ENCODE results near the gene CACNB4. TPM values are rescaled to one million over a fixed set of nuclear protein-coding genes. Genes with fewer than 3 reads are reported as not detected.
"Not testable (repeated sequence)": the region's sequence is repeated elsewhere in the genome, so short reads cannot be mapped to it uniquely, and the experiment has no call there.

The CACNB4 gene
- polyA plus RNA-seq, 1 experiment: 0.12 TPM

DNA sequence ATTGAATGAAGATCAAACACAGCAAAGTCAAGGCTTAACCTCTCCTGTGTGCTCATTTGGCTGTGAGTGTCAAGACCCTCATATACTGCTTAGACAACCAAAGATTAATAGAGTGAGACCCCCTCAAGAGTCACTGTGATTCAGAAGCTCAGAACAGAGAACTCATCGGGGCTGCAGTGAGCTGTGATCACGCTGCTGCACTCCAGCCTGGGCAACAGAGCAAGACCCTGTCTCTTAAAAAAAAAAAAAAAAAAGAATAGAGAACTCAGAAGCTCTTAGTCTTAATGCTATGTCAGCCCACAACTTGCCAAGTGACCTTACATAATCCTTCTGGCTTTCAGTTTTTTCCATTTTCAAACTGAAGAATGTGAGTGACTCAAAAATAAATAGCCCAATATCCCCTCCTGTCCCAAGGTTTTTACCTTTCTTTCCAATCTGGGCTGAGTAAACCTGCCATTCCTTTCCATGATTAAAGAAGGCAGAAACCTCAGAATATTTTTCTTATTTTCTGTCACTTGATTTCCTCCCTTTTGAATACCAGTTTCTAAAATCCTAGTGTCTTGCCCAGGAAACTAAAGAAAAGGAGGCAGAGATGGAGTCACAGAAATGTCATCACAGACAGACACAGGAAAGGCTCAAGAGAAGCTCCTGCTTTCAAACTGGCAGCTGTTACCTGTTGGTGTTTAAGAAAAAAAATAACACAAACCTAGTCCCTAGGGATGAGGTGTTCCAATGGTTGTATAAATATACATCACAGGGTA lies 102.4 kb downstream of the CACNB4 start:
- ChIA-PET CTCF (interaction anchor here (0.6 kb wide), 1 partner anchor 152 kb away, joined by 3 read pairs; no protein-coding TSS in a partner anchor), POLR2A (no interaction called here)
- 0 out of 2 replicates have a peak, but pooled peaks cover 2% of the 10 kb centered on the region for H3K27me3 ChIP-seq (ENCODE audit: control insufficient read depth, insufficient read depth, low read length)
- no peak for TF ChIP-seq CTCF (IDR thresholded peaks at IDR 0.05; ENCODE audit: insufficient read depth, low read depth, low read length)
- H3K4me3 ChIP-seq (ENCODE audit: low read depth, low read length): no peak overlapping the region
- H3K36me3 ChIP-seq (ENCODE audit: control insufficient read depth, insufficient read depth, low read length): no peaks in the 10 kb centered on the region
- no peak for DNase-seq (ENCODE audit: low read depth)

GRCh38 chr2:151995161-151995557 lies 103.7 kb downstream of the CACNB4 start:
- Histone ChIP-seq H3K4me3 (ENCODE audit: low read depth, low read length) (no peak overlapping the region), H3K27me3 (ENCODE audit: control insufficient read depth, insufficient read depth, low read length) (0 out of 2 replicates have a peak, but pooled peaks cover 2% of the 10 kb centered on the region), H3K36me3 (ENCODE audit: control insufficient read depth, insufficient read depth, low read length) (no peaks in the 10 kb centered on the region)
- ChIA-PET POLR2A (no interaction called here), CTCF (no interaction called here)
- DNase-seq (ENCODE audit: low read depth): no peak
- no peak for TF ChIP-seq CTCF (IDR thresholded peaks at IDR 0.05; ENCODE audit: insufficient read depth, low read depth, low read length)

GRCh38 chr2:151994178-151994577 lies 104.7 kb downstream of the CACNB4 start:
- H3K36me3 ChIP-seq (ENCODE audit: control insufficient read depth, insufficient read depth, low read length); H3K4me3 ChIP-seq (ENCODE audit: low read depth, low read length); POLR2A ChIA-PET; H3K27me3 ChIP-seq (ENCODE audit: control insufficient read depth, insufficient read depth, low read length); DNase-seq (ENCODE audit: low read depth); CTCF ChIA-PET: not testable (repeated sequence)

- DNase-seq (ENCODE audit: low read depth): no peak
- 0 out of 2 replicates have a peak, but pooled peaks cover 2% of the 10 kb centered on the region for H3K27me3 ChIP-seq (ENCODE audit: control insufficient read depth, insufficient read depth, low read length)
- no peak for TF ChIP-seq CTCF (IDR thresholded peaks at IDR 0.05; ENCODE audit: insufficient read depth, low read depth, low read length)
- ChIA-PET POLR2A (no interaction called here), CTCF (interaction anchor here (0.8 to 1.8 kb wide), 2 partner anchors 8 to 36 kb away, joined by 3 to 4 read pairs; no protein-coding TSS in a partner anchor)
- H3K36me3 ChIP-seq (ENCODE audit: control insufficient read depth, insufficient read depth, low read length): no peaks in the 10 kb centered on the region
- H3K4me3 ChIP-seq (ENCODE audit: low read depth, low read length): no peak overlapping the region
Measured at GRCh38 chr2:151991010-151991409, 107.8 kb downstream of the CACNB4 start.

GRCh38 chr2:151989378-151989777 lies 109.5 kb downstream of the CACNB4 start:
- CTCF ChIA-PET: no interaction called here
- Histone ChIP-seq H3K27me3 (ENCODE audit: control insufficient read depth, insufficient read depth, low read length) (0 out of 2 replicates have a peak, but pooled peaks cover 2% of the 10 kb centered on the region), H3K36me3 (ENCODE audit: control insufficient read depth, insufficient read depth, low read length) (no peaks in the 10 kb centered on the region), H3K4me3 (ENCODE audit: low read depth, low read length) (no peak overlapping the region)
- POLR2A ChIA-PET: no interaction called here
- no peak for TF ChIP-seq CTCF (IDR thresholded peaks at IDR 0.05; ENCODE audit: insufficient read depth, low read depth, low read length)
- DNase-seq (ENCODE audit: low read depth): no peak

Data from BJ (cell line).